Omental fat pad (tissue), 4 donors: Measurements from ENCODE around the gene FSIP1. TPM values are rescaled to one million over a fixed set of nuclear protein-coding genes. Genes with fewer than 3 reads are reported as not detected.

Experiments used
- ATAC-seq: fragments of 150-250 bp; one replicate; pipeline ENCODE4 v1.9.1; 2016; ENCODE audit warnings: mild to moderate bottlenecking, moderate library complexity; ENCODE audit not compliant: low FRiP score
- DNase-seq: peaks from one replicate; pipeline ENCODE4 v3.0.0-alpha.2; 2019; ENCODE audit warnings: low spot score
- CTCF ChIP-seq, 3 donors: fragments of 450-650 bp; IDR thresholded peaks; one replicate each; pipeline ENCODE4 v1.5.1; 2016 to 2017; ENCODE audit warnings: antibody characterized with exemption in 3 of 3, mild to moderate bottlenecking in 3 of 3, moderate library complexity in 2 of 3
- total RNA-seq, 4 donors: library from RNA; depleted of rRNA; stranded (reverse); fragments of >200 nt; gene quantifications; one replicate each; pipeline ENCODE4 v1.1.0, GENCODE V29; 2016

Gene FSIP1
- total RNA-seq, 4 donors from 2014 or later = 0.32 to 0.48 (median 0.41) TPM

- ATAC-seq (no peak), DNase-seq (no peak)
- TF ChIP-seq CTCF (IDR thresholded peaks at IDR 0.05) = no peak
Measured at GRCh38 chr15:39787479-39787878, 4.8 kb upstream of the FSIP1 start.

- DNase-seq (no peak), ATAC-seq (no peak)
- TF ChIP-seq CTCF (IDR thresholded peaks at IDR 0.05) = no peak
Measured at GRCh38 chr15:39786447-39787056, 3.9 kb upstream of the FSIP1 start.

- ATAC-seq (no peak), DNase-seq (no peak)
- TF ChIP-seq CTCF (IDR thresholded peaks at IDR 0.05) = no peak
Measured at GRCh38 chr15:39785841-39786240, 3.2 kb upstream of the FSIP1 start.

GRCh38 chr15:39785139-39785538 is 2.5 kb upstream of the FSIP1 start:
- no peak for TF ChIP-seq CTCF (IDR thresholded peaks at IDR 0.05)
- DNase-seq (no peak), ATAC-seq (no peak)

GRCh38 chr15:39784638-39785037 is 2.0 kb upstream of the FSIP1 start:
- no peak for DNase-seq
- TF ChIP-seq CTCF (IDR thresholded peaks at IDR 0.05) = no peak
- no peak for ATAC-seq

- no peak for TF ChIP-seq CTCF (IDR thresholded peaks at IDR 0.05)
- DNase-seq (no peak), ATAC-seq (no peak)
Measured at GRCh38 chr15:39784125-39784524, 1.5 kb upstream of the FSIP1 start.

GRCh38 chr15:39783244-39783820 is 691 bp upstream of the FSIP1 start:
- no peak for TF ChIP-seq CTCF (IDR thresholded peaks at IDR 0.05)
- ATAC-seq (no peak), DNase-seq (no peak)
